C1 segment of cervical spinal cord (tissue), 14 donors: ENCODE measurements around the gene MBNL2.

Experiments
- DNase-seq, 14 donors: peaks; one replicate each; lab custom pipeline; 2025; lab: John Stamatoyannopoulos, UW

MBNL2 gene

GRCh38 chr13:97414392-97414791, 192.3 kb downstream of the MBNL2 start:
- no peak for DNase-seq

- no peak for DNase-seq
Measured at GRCh38 chr13:97417698-97418097, 195.6 kb downstream of the MBNL2 start.

- DNase-seq, result no peak
Measured at GRCh38 chr13:97422118-97423054, 200.3 kb downstream of the MBNL2 start.

GRCh38 chr13:97423300-97424045, 201.3 kb downstream of the MBNL2 start:
- peak in 3 of 14 donors; percentile 5 to 16 (median 11) for DNase-seq

- no peak for DNase-seq
Measured at GRCh38 chr13:97425590-97425989, 203.5 kb downstream of the MBNL2 start.

GRCh38 chr13:97426695-97427094, 204.6 kb downstream of the MBNL2 start:
- no peak for DNase-seq

GRCh38 chr13:97429681-97430081, 207.5 kb downstream of the MBNL2 start:
- DNase-seq, result peak in 12 of 14 donors; percentile 12 to 83 (median 40)

- DNase-seq, result peak in 1 of 14 donors; percentile 76
Measured at GRCh38 chr13:97430296-97430695, 208.2 kb downstream of the MBNL2 start.

- DNase-seq, result peak in 2 of 14 donors; percentile 43 to 46
Measured at GRCh38 chr13:97431171-97431764, 209.1 kb downstream of the MBNL2 start.

- peak in 1 of 14 donors; percentile 62 for DNase-seq
Measured at GRCh38 chr13:97432232-97432916, 210.2 kb downstream of the MBNL2 start.

- DNase-seq, result peak; percentile 98 to 100 (median 100)
Measured at GRCh38 chr13:97432917-97433726, 211.0 kb downstream of the MBNL2 start.

GRCh38 chr13:97433727-97434396, 211.7 kb downstream of the MBNL2 start, which contains the start of gene RAP2A:
Gene RAP2A (plus strand): TSS chr13:97434169. CDS start chr13:97434471, 302 bp downstream.
- peak; percentile 30 to 92 (median 86) for DNase-seq

- peak in 11 of 14 donors; percentile 37 to 76 (median 51) for DNase-seq
Measured at GRCh38 chr13:97434397-97435201, 212.5 kb downstream of the MBNL2 start.

- DNase-seq, result no peak
Measured at GRCh38 chr13:97435323-97435722, 213.2 kb downstream of the MBNL2 start.

- DNase-seq, result no peak
Measured at GRCh38 chr13:97435794-97436193, 213.7 kb downstream of the MBNL2 start.

GRCh38 chr13:97436845-97437244, 214.7 kb downstream of the MBNL2 start:
- DNase-seq, result no peak

- DNase-seq, result no peak
Measured at GRCh38 chr13:97437729-97438128, 215.6 kb downstream of the MBNL2 start.

- no peak for DNase-seq
Measured at GRCh38 chr13:97438856-97439595, 216.9 kb downstream of the MBNL2 start.
